H1 (cell line): Measurements from ENCODE around the gene C15orf39.

Experiments
- POLR2AphosphoS5 ChIP-seq: IDR thresholded peaks from 2 replicates; pipeline ENCODE4 v1.6.1; 2011; ENCODE audit warnings: low read depth, low read length
- TF ChIP-seq, protein P1 (sequence below), 3 experiments: IDR thresholded peaks; 1 replicate in 2 of 3; 2 replicates in 1 of 3; pipeline versions ENCODE4 v1.5.1 to v1.6.1; 2011; ENCODE audit warnings: low read length in 3 of 3, mild to moderate bottlenecking in 3 of 3, inconsistent platforms in 2 of 3, low read depth in 1 of 3, moderate library complexity in 1 of 3; ENCODE audit not compliant: insufficient read depth in 1 of 3; ENCODE audit errors: control extremely low read depth in 1 of 3

DNA sequence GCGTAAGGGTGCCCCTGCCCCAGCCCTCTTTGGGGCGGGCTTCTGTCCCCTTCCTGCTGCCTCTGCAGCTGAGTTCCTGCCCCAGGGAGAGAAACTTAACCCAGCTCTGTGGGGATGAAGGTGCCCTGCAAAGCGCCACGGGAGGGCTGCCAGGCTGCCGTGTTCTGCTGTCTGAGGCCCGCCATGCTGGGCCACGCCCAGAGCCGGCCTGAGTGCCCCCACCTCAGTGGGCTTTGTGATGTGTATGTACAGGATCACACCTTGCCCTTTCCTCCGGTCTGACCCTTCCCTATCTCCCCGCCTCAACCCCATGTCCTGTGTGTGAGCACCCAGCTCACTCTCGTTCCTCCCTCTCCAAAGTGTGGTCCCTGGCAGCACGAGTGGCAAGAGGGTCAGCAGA is 22.6 kb downstream of the C15orf39 start:
- TF ChIP-seq, protein P1, sequence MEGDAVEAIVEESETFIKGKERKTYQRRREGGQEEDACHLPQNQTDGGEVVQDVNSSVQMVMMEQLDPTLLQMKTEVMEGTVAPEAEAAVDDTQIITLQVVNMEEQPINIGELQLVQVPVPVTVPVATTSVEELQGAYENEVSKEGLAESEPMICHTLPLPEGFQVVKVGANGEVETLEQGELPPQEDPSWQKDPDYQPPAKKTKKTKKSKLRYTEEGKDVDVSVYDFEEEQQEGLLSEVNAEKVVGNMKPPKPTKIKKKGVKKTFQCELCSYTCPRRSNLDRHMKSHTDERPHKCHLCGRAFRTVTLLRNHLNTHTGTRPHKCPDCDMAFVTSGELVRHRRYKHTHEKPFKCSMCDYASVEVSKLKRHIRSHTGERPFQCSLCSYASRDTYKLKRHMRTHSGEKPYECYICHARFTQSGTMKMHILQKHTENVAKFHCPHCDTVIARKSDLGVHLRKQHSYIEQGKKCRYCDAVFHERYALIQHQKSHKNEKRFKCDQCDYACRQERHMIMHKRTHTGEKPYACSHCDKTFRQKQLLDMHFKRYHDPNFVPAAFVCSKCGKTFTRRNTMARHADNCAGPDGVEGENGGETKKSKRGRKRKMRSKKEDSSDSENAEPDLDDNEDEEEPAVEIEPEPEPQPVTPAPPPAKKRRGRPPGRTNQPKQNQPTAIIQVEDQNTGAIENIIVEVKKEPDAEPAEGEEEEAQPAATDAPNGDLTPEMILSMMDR (IDR thresholded peaks at IDR 0.05; ENCODE audit: control extremely low read depth in 1 of 3, insufficient read depth in 1 of 3, low read depth in 1 of 3, low read length in 3 of 3): no peak
- no peak for TF ChIP-seq POLR2AphosphoS5
